Natural killer cell (primary cell): ENCODE results near the gene C1orf122. TPM values are rescaled to one million over a fixed set of nuclear protein-coding genes. Genes with fewer than 3 reads are reported as not detected.

Experiments used
- ATAC-seq, 3 donors: fragments of 150-1000 bp in 2 of 3; fragments of 200-7000 bp in 1 of 3; cut with Tn5 transposase; 1 replicate in 1 of 3; 2 replicates in 2 of 3; pipeline ENCODE4 v1.10.0; 2021; ENCODE audit warnings: mild to moderate bottlenecking in 2 of 3, moderate library complexity in 2 of 3
- DNase-seq, 2 donors: peaks; one replicate each; pipeline versions ENCODE4 v3.0.0 to v3.0.0-alpha.2; 2013 to 2021; ENCODE audit warnings: mixed read lengths in 1 of 2
- H3K27ac ChIP-seq: one replicate; pipeline ENCODE4 v1.5.1; 2013; ENCODE audit warnings: mild to moderate bottlenecking, low read length
- H3K27me3 ChIP-seq: one replicate; pipeline ENCODE4 v1.6.1; 2013; ENCODE audit warnings: low read length; ENCODE audit not compliant: control insufficient read depth, insufficient read depth
- H3K36me3 ChIP-seq: one replicate; pipeline ENCODE4 v1.6.1; 2013; ENCODE audit warnings: low read length; ENCODE audit not compliant: control insufficient read depth, insufficient read depth
- H3K4me1 ChIP-seq: one replicate; pipeline ENCODE4 v1.6.1; 2013; ENCODE audit warnings: low read length; ENCODE audit not compliant: control insufficient read depth, insufficient read depth
- H3K4me3 ChIP-seq: one replicate; pipeline ENCODE4 v1.5.1; 2013; ENCODE audit warnings: low read length
- H3K9me3 ChIP-seq: one replicate; pipeline ENCODE4 v1.6.1; 2013; ENCODE audit warnings: low read length; ENCODE audit not compliant: control insufficient read depth, insufficient read depth
- H3K27ac Mint-ChIP-seq, 2 donors: one replicate each; pipeline ENCODE4 v1.8.0; 2022; ENCODE audit warnings: mild to moderate bottlenecking in 2 of 2, mixed read lengths in 2 of 2, moderate library complexity in 1 of 2
- H3K27me3 Mint-ChIP-seq, 2 donors: one replicate each; pipeline ENCODE4 v1.8.0; 2022; ENCODE audit warnings: low read depth in 2 of 2, mixed read lengths in 2 of 2
- H3K36me3 Mint-ChIP-seq: one replicate; pipeline ENCODE4 v1.8.0; 2022; ENCODE audit warnings: mixed read lengths
- H3K4me1 Mint-ChIP-seq, 2 donors: one replicate each; pipeline ENCODE4 v1.8.0; 2022; ENCODE audit warnings: mixed read lengths in 2 of 2
- H3K4me3 Mint-ChIP-seq: one replicate; pipeline ENCODE4 v1.8.0; 2022; ENCODE audit warnings: mild to moderate bottlenecking, moderate library complexity, mixed read lengths
- H3K9me3 Mint-ChIP-seq, 2 donors: one replicate each; pipeline ENCODE4 v1.8.0; 2022; ENCODE audit warnings: mixed read lengths in 2 of 2
- CTCF ChIP-seq: fragments of 200-600 bp; IDR thresholded peaks from one replicate; pipeline ENCODE4 v1.8.0; 2022; ENCODE audit warnings: antibody characterized with exemption
- WGBS: methylation state at CpG from one replicate; pipeline ENCODE4 v1.1.7; 2013; ENCODE audit warnings: missing lambda C conversion rate; ENCODE audit not compliant: insufficient coverage; 5-methylcytosine and 5-hydroxymethylcytosine counted together
- intact Hi-C: fragments of 100-400 bp; cut with micrococcal nuclease; formaldehyde crosslinking; loops from one replicate; pipeline ENCODE4 v1.14.2; 2022
- total RNA-seq, 4 donors: library from RNA; stranded (reverse); fragments of 120-200 nt in 1 of 4; gene quantifications; one replicate each; pipeline versions ENCODE4 v1.2.3 to v1.2.4, GENCODE V29; 2013 to 2022

The C1orf122 gene
- total RNA-seq, 3 donors from 2014 or later (not counting 1 experiment from before 2014, with no cell fraction given), result 13.9 to 22.9 (median 14.9) TPM

- no peak for TF ChIP-seq CTCF
- Mint-ChIP-seq H3K4me1 (peaks cover 11 to 18% of the 10 kb centered on the region in 2 donors), H3K9me3 (no peaks in the 10 kb centered on the region), H3K4me3 (peak overlapping the region; percentile 87), H3K27ac (no peak overlapping the region), H3K36me3 (no peaks in the 10 kb centered on the region), H3K27me3 (peaks cover 28% of the 10 kb centered on the region in 2 donors)
- H3K27ac ChIP-seq, result no peak overlapping the region
- H3K36me3 ChIP-seq, result peaks cover 12% of the 10 kb centered on the region
- no peaks in the 10 kb centered on the region for H3K9me3 ChIP-seq
- H3K4me3 ChIP-seq, result no peak overlapping the region
- ATAC-seq (peak in 2 of 3 donors; percentile 37 to 58), DNase-seq (peak; percentile 36 to 63)
- H3K27me3 ChIP-seq, result peaks cover 10% of the 10 kb centered on the region
- WGBS, result 45% methylated on average over 22 of the region's 22 CpGs
- peaks cover 18% of the 10 kb centered on the region for H3K4me1 ChIP-seq
- intact Hi-C loops, result no loop called here
Measured at GRCh38 chr1:37795340-37796125, 12.1 kb upstream of the C1orf122 start.

DNA sequence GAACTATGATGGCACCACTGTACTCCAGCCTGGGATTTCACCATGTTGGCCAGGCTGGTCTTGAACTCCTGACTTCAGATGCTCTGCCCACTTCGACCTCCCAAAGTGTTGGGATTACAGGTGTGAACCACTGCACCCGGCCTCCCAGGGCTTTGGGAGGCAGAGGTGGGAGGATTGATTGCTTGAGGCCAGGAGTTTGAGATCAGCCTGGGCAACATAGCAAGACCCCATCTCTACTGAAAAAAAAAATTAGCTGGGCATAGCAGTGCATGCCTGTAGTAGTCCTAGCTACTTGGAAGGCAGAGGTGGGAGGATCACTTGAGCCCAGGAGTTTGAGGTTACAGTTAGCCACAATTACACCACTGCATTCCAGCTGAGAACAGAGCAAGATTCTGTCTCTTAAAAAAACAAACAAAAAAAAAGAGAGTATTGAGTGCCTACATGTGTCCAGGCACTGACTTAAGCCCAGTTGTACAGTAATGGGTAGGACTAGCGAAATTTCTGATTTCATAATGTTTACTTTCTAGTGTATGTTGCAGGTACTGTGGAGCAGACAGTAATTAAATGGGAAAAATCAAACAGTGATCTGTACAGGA lies 9.7 kb upstream of the C1orf122 start:
- Histone ChIP-seq H3K27me3 (peaks cover 10% of the 10 kb centered on the region), H3K27ac (no peak overlapping the region), H3K9me3 (no peaks in the 10 kb centered on the region), H3K4me3 (no peak overlapping the region), H3K4me1 (peaks cover 18% of the 10 kb centered on the region), H3K36me3 (peaks cover 22% of the 10 kb centered on the region)
- H3K4me1 Mint-ChIP-seq, result peaks cover 15 to 22% of the 10 kb centered on the region in 2 donors
- ATAC-seq (no peak), DNase-seq (no peak)
- WGBS, result 92% methylated on average over 3 of the region's 3 CpGs
- intact Hi-C loops, result no loop called here
- H3K36me3 Mint-ChIP-seq, result peaks cover 6% of the 10 kb centered on the region
- no peak for TF ChIP-seq CTCF
- no peak overlapping the region for H3K27ac Mint-ChIP-seq
- H3K9me3 Mint-ChIP-seq, result no peaks in the 10 kb centered on the region
- H3K27me3 Mint-ChIP-seq, result peaks cover 8 to 11% of the 10 kb centered on the region in 2 donors
- no peak overlapping the region for H3K4me3 Mint-ChIP-seq

DNA sequence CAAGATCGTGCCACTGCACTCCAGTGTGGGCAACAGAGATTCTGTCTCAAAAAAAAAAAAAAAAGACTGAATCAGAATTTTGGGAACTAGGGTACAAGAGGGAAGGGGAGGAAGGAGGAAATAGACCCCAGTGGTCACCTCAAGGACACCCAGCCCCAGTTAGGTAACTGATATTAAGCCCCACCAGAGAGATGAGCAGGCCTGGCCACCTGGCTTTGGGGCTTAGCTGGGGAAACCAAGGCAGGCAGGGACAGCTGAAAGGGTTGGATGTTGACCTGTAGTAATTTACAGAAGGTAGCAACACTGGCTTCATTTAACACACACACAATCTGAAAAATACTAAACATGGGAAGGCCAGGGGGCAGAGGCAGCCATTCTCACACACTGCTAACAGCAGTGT lies 5.2 kb upstream of the C1orf122 start:
- peaks cover 12% of the 10 kb centered on the region for H3K36me3 Mint-ChIP-seq
- no peaks in the 10 kb centered on the region for H3K9me3 Mint-ChIP-seq
- no peak overlapping the region for H3K4me3 Mint-ChIP-seq
- Histone ChIP-seq H3K36me3 (peaks cover 50% of the 10 kb centered on the region), H3K27me3 (no peaks in the 10 kb centered on the region), H3K4me3 (no peak overlapping the region), H3K9me3 (no peaks in the 10 kb centered on the region), H3K27ac (no peak overlapping the region), H3K4me1 (peaks cover 10% of the 10 kb centered on the region)
- peak overlapping the region in 1 of 2 donors; percentile 54 for H3K27ac Mint-ChIP-seq
- no peak for ATAC-seq
- H3K4me1 Mint-ChIP-seq, result peaks cover 12 to 13% of the 10 kb centered on the region in 2 donors
- no peak for TF ChIP-seq CTCF
- no peak for DNase-seq
- 93% methylated on average over 1 of the region's 1 CpG for WGBS
- intact Hi-C loops, result no loop called here
- no peaks in the 10 kb centered on the region for H3K27me3 Mint-ChIP-seq
